ENCODE data around the gene FNBP1L. TPM values are rescaled to one million over a fixed set of nuclear protein-coding genes. Genes with fewer than 3 reads are reported as not detected.

FNBP1L gene
- total and polyA plus RNA-seq, 2 of the 8 experiments (the other 6 are each of a cell fraction or from before 2014, with no cell fraction given), result 48.9 to 95.9 TPM

DNA sequence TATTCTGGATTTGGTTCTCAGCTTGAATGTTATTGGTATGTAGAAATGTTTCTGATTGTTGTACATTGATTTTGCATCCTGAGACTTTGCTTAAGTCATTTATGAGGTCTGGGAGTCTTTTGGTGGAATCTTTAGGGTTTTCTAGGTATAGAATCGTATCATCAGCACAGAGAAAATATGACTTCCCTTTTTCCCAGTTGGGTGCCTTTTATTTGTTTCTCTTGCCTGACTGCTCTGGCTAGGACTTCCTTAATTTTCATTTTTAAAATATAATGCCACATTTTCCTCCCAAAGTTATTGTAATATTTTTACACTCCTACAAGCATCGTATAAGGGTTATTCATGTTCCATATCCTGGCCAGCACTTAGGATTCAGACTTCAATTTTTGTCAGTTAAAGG, 111.1 kb downstream of the FNBP1L start:
- FAIRE-seq (no peak), DNase-seq (ENCODE audit: low read depth in 1 of 2, low spot score in 2 of 2) (no peak)
- Histone ChIP-seq H2BK20ac (ENCODE audit: low read length) (no peak overlapping the region), H3K14ac (ENCODE audit: insufficient read length) (no peak overlapping the region), H3K4me3 (ENCODE audit: extremely low read depth in 1 of 4, insufficient read depth in 2 of 4, low read depth in 3 of 4, low read length in 4 of 4) (no peak overlapping the region), H3K79me1 (ENCODE audit: low read depth, low read length) (no peaks in the 10 kb centered on the region), H2BK12ac (ENCODE audit: low read depth, low read length) (no peak overlapping the region), H3K27ac (ENCODE audit: low read depth, low read length) (no peak overlapping the region), H3K9ac (replicated peaks in 1 of 4; ENCODE audit: extremely low read depth in 1 of 4, low read depth in 3 of 4, low read length in 3 of 4) (no peak overlapping the region), H3K4ac (replicated peaks; ENCODE audit: insufficient read length, low read depth, low read length) (no peak overlapping the region), H3K23me2 (ENCODE audit: low read depth, low read length) (no peaks in the 10 kb centered on the region), H4K5ac (ENCODE audit: insufficient read length, low read depth, low read length) (no peak overlapping the region), H3K4me2 (ENCODE audit: insufficient read depth in 1 of 2, low read depth in 2 of 2, low read length in 2 of 2) (no peak overlapping the region), H2AK5ac (ENCODE audit: low read depth, low read length) (no peak overlapping the region), H2BK15ac (ENCODE audit: low read length) (no peak overlapping the region), H4K8ac (ENCODE audit: extremely low read depth, insufficient read depth, low read length) (no peak overlapping the region), H4K20me1 (replicated peaks in 1 of 2; ENCODE audit: control insufficient read depth in 1 of 2, insufficient read depth in 2 of 2, low read length in 2 of 2) (no peaks in the 10 kb centered on the region), H3K18ac (ENCODE audit: extremely low read depth, low read length) (no peak overlapping the region), H2BK120ac (replicated peaks; ENCODE audit: low read depth, low read length) (no peak overlapping the region), H2AFZ (ENCODE audit: low read length) (no peak overlapping the region), H4K91ac (replicated peaks; ENCODE audit: insufficient read length, low read length) (no peak overlapping the region), H3K36me3 (ENCODE audit: control insufficient read depth in 2 of 4, insufficient read depth in 4 of 4, low read length in 3 of 4) (peaks cover 0 to 31% (median 6%) of the 10 kb centered on the region in 4 experiments; a peak in 5 of 8 replicates), H3K56ac (replicated peaks; ENCODE audit: insufficient read length, low read depth, low read length) (no peak overlapping the region), H3K9me3 (ENCODE audit: insufficient read depth in 2 of 2, low read depth in 1 of 2, low read length in 1 of 2) (no peaks in the 10 kb centered on the region), H3K23ac (ENCODE audit: insufficient read length) (no peak overlapping the region), H3K27me3 (replicated peaks in 1 of 4; ENCODE audit: control insufficient read depth in 3 of 4, extremely low read depth in 1 of 4, insufficient read depth in 3 of 4, low read length in 3 of 4) (no peaks in the 10 kb centered on the region), H2BK5ac (ENCODE audit: low read depth, low read length) (no peak overlapping the region), H3K79me2 (ENCODE audit: control insufficient read depth in 1 of 2, insufficient read depth in 2 of 2, low read length in 2 of 2) (peaks cover 0 to 6% of the 10 kb centered on the region in 2 experiments; a peak in 1 of 4 replicates), H3K4me1 (replicated peaks in 1 of 4; ENCODE audit: control insufficient read depth in 3 of 4, insufficient read depth in 4 of 4, low read length in 3 of 4) (no peaks in the 10 kb centered on the region)
- WGBS, 2 experiments (ENCODE audit: extremely low coverage in 1 of 2, insufficient coverage in 1 of 2, insufficient read length in 1 of 2, insufficient replicate concordance in 2 of 2, low coverage in 1 of 2, low lambda C conversion rate in 2 of 2, missing lambda C conversion rate in 1 of 2), result 100% methylated on average over 2 of the region's 2 CpGs; no CpG with 5 or more reads in 1 of the 2 experiments
- POLR2A ChIA-PET (ENCODE audit: partially characterized antibody), result no interaction called here
- CTCF ChIA-PET (ENCODE audit: partially characterized antibody), result interaction anchor here (0.6 kb wide), 1 partner anchor 258 kb away, joined by 4 read pairs; no protein-coding TSS in a partner anchor
- no peak for TF ChIP-seq ZNF274 (IDR thresholded peaks at IDR 0.05; ENCODE audit: borderline replicate concordance, extremely low read depth, low read length)
- TF ChIP-seq JUND (IDR thresholded peaks at IDR 0.05; ENCODE audit: low read length), result no peak
- TF ChIP-seq POLR2A (IDR thresholded peaks at IDR 0.05; ENCODE audit: control extremely low read depth in 1 of 2, low read depth in 2 of 2, low read length in 2 of 2), result no peak
- TF ChIP-seq, protein P1, sequence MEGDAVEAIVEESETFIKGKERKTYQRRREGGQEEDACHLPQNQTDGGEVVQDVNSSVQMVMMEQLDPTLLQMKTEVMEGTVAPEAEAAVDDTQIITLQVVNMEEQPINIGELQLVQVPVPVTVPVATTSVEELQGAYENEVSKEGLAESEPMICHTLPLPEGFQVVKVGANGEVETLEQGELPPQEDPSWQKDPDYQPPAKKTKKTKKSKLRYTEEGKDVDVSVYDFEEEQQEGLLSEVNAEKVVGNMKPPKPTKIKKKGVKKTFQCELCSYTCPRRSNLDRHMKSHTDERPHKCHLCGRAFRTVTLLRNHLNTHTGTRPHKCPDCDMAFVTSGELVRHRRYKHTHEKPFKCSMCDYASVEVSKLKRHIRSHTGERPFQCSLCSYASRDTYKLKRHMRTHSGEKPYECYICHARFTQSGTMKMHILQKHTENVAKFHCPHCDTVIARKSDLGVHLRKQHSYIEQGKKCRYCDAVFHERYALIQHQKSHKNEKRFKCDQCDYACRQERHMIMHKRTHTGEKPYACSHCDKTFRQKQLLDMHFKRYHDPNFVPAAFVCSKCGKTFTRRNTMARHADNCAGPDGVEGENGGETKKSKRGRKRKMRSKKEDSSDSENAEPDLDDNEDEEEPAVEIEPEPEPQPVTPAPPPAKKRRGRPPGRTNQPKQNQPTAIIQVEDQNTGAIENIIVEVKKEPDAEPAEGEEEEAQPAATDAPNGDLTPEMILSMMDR (IDR thresholded peaks at IDR 0.05; ENCODE audit: control extremely low read depth in 1 of 3, insufficient read depth in 1 of 3, low read depth in 1 of 3, low read length in 3 of 3), result no peak
- TF ChIP-seq SP2 (IDR thresholded peaks at IDR 0.05; ENCODE audit: low read length), result no peak
- no peak for TF ChIP-seq BACH1 (IDR thresholded peaks at IDR 0.05; ENCODE audit: low read length)
- no peak for TF ChIP-seq BCL11A (IDR thresholded peaks at IDR 0.05; ENCODE audit: low read depth in 2 of 2, low read length in 2 of 2)
- no peak for TF ChIP-seq FOSL1 (IDR thresholded peaks at IDR 0.05; ENCODE audit: insufficient read depth, low read depth, low read length)

Measured in H1 (cell line).